Heart right ventricle (tissue), 16 donors: ENCODE results near the gene SPRING1. TPM values are rescaled to one million over a fixed set of nuclear protein-coding genes. Genes with fewer than 3 reads are reported as not detected.
A peak's percentile ranks its signal among the peaks of the same experiment; 100 is the strongest.

Source experiments
- ATAC-seq, 8 donors: fragments of 200-7000 bp; cut with Tn5 transposase; one replicate each; pipeline ENCODE4 v1.9.1; 2020; ENCODE audit warnings: mild to moderate bottlenecking in 8 of 8, moderate library complexity in 8 of 8, moderate number of reproducible peaks in 1 of 8
- DNase-seq, 2 donors: peaks; one replicate each; pipeline ENCODE4 v3.0.0-alpha.2; 2020
- H3K27ac ChIP-seq, 10 donors: fragments of 200-600 bp; sonication (generic) in 2 of 10; one replicate each; pipeline versions ENCODE4 v1.5.0 to v1.8.0; 2020 to 2022; ENCODE audit warnings: mild to moderate bottlenecking in 3 of 10
- H3K27me3 ChIP-seq, 7 donors: fragments of 200-600 bp; one replicate each; pipeline ENCODE4 v1.8.0; 2021 to 2022; ENCODE audit warnings: mild to moderate bottlenecking in 2 of 7
- H3K36me3 ChIP-seq, 9 donors: fragments of 200-600 bp; sonication (generic) in 1 of 9; one replicate each; pipeline versions ENCODE4 v1.5.0 to v1.8.0; 2020 to 2022; ENCODE audit warnings: mild to moderate bottlenecking in 2 of 9
- H3K4me1 ChIP-seq, 9 donors: fragments of 200-600 bp; sonication (generic) in 1 of 9; one replicate each; pipeline versions ENCODE4 v1.5.0 to v1.8.0; 2020 to 2022; ENCODE audit warnings: mild to moderate bottlenecking in 4 of 9
- H3K4me3 ChIP-seq, 10 donors: fragments of 200-600 bp; sonication (generic) in 2 of 10; one replicate each; pipeline versions ENCODE4 v1.5.0 to v1.8.0; 2020 to 2022; ENCODE audit warnings: mild to moderate bottlenecking in 7 of 10, moderate library complexity in 2 of 10
- H3K9me3 ChIP-seq, 11 donors: fragments of 200-600 bp in 10 of 11; sonication (generic) in 2 of 11; one replicate each; pipeline versions ENCODE4 v1.5.0 to v1.8.0; 2013 to 2022; ENCODE audit warnings: mild to moderate bottlenecking in 2 of 11, control low read depth in 1 of 11, moderate library complexity in 1 of 11
- CTCF ChIP-seq, 9 donors: fragments of 200-600 bp; sonication (generic) in 2 of 9; IDR thresholded peaks; one replicate each; pipeline versions ENCODE4 v1.5.0 to v1.8.0; 2021 to 2022; ENCODE audit warnings: antibody characterized with exemption in 9 of 9, mild to moderate bottlenecking in 5 of 9, moderate library complexity in 1 of 9
- WGBS, 2 donors: extraction: QIAGEN DNeasy Blood & Tissue Kit; methylation state at CpG; one replicate each; pipeline ENCODE4 v1.1.7; 2013; ENCODE audit warnings: inconsistent platforms in 1 of 2; 5-methylcytosine and 5-hydroxymethylcytosine counted together
- intact Hi-C, 10 donors: fragments of 100-400 bp; cut with DNase I; formaldehyde crosslinking; loops; one replicate each; pipeline versions ENCODE4 v1.11.1 to v1.14.2; 2022
- polyA plus RNA-seq, 2 donors: library from polyadenylated mRNA; stranded (reverse); fragments of 200-250 nt; gene quantifications; one replicate each; pipeline ENCODE4 v1.2.3, GENCODE V29; 2013
- total RNA-seq, 10 donors: library from RNA; stranded (reverse); fragmentation: NEBNext Ultra II Directional in 3 of 10; extraction: Animal tissue kit (Norgen Biotek cat#: 25700) in 3 of 10; gene quantifications; one replicate each; pipeline versions ENCODE4 v1.2.1 to v1.2.4, GENCODE V29; 2021 to 2023
- donor health status: Arrhythmogenic right ventricular cardiomyopathy.
- donor health status: ischemic (EF 13 %, LVEDD 7.1; RV severe dilation, severe dysfunction).
- donor health status: healthy with polysubstance abuse.
- donor health status: DM: no; HTN: yes; CAD: no.
- donor health status: DM: no; HTN: no; CAD: no.
- donor health status: ischemic (EF 25% LVEDD 6.9; RV normal size, moderate dysfunction).
- donor health status: ischemic (EF 25% LVEDD 5.7; RV mildly dilated, moderate dysfunction).
- donor health status: healthy.
- donor health status: DM: yes; HTN: yes; CAD: no.
- donor health status: Ischemic cardiomyopathy.
- donor health status: ischemic (EF 35%, LVEDD 5.7; RV mildly dilated, moderate dysfunction).
- donor health status: nonischemic (EF 11% LVEDD 7.7; RV severe dilation, severe dysfunction).
- donor health status: DM: yes; HTN: yes; CAD: no.
- donor health status: PGD.
- donor health status: ischemic (EF 29% LVEDD 5.4; RV normal size, mild dysfunction).
- donor health status: nonischemic (EF 23%, LVEDD 6.1; RV moderate dilation, normal function).

The SPRING1 gene
- total and polyA plus RNA-seq, 12 donors = 6.2 to 19.5 (median 10.5) TPM

- H3K4me3 ChIP-seq = no peak overlapping the region
- H3K27ac ChIP-seq = no peak overlapping the region
- ATAC-seq = no peak
- H3K4me1 ChIP-seq = peaks cover 0 to 19% (median 4%) of the 10 kb centered on the region in 9 donors
- no peak for TF ChIP-seq CTCF (IDR thresholded peaks at IDR 0.05)
- H3K9me3 ChIP-seq = no peaks in the 10 kb centered on the region
- WGBS, 2 donors = 92 to 95% methylated on average over 6 of the region's 6 CpGs
- DNase-seq = no peak
- H3K27me3 ChIP-seq = no peaks in the 10 kb centered on the region
- no peaks in the 10 kb centered on the region for H3K36me3 ChIP-seq
- intact Hi-C loops = loop anchor here in 8 of 10 donors (5.0 to 10.0 kb wide), 9 partner anchors 182 to 705 kb away; partner anchors contain the start of genes HRK (in 3 of the 8) and MED13L (in 1 of the 8)
These were observed 37.8 kb downstream of the SPRING1 start for GRCh38 chr12:116700066-116700465.

- TF ChIP-seq CTCF (IDR thresholded peaks at IDR 0.05) = no peak
- H3K27me3 ChIP-seq = peaks cover 0 to 12% (median 9%) of the 10 kb centered on the region in 7 donors
- no peak overlapping the region for H3K27ac ChIP-seq
- peaks cover 4 to 33% (median 17%) of the 10 kb centered on the region in 9 donors for H3K4me1 ChIP-seq
- H3K9me3 ChIP-seq = no peaks in the 10 kb centered on the region
- no peak overlapping the region for H3K4me3 ChIP-seq
- H3K36me3 ChIP-seq = no peaks in the 10 kb centered on the region
- ATAC-seq = no peak
- DNase-seq = no peak
- intact Hi-C loops = loop anchor here in 4 of 10 donors (10.0 kb wide), 6 partner anchors 84 to 684 kb away; partner anchors contain the start of gene MED13L (in 1 of the 4)
- WGBS, 2 donors = 87 to 92% methylated on average over 2 of the region's 2 CpGs
These were observed 39.3 kb downstream of the SPRING1 start for GRCh38 chr12:116698554-116699075.

GRCh38 chr12:116698116-116698515, 39.8 kb downstream of the SPRING1 start:
- Histone ChIP-seq H3K36me3 (no peaks in the 10 kb centered on the region), H3K9me3 (no peaks in the 10 kb centered on the region), H3K27me3 (peaks cover 0 to 15% (median 14%) of the 10 kb centered on the region in 7 donors), H3K4me3 (no peak overlapping the region), H3K27ac (no peak overlapping the region), H3K4me1 (peaks cover 5 to 38% (median 21%) of the 10 kb centered on the region in 9 donors)
- no peak for TF ChIP-seq CTCF (IDR thresholded peaks at IDR 0.05)
- ATAC-seq (no peak), DNase-seq (no peak)
- WGBS, 2 donors = 78 to 81% methylated on average over 8 of the region's 8 CpGs
- intact Hi-C loops = loop anchor here in 4 of 10 donors (10.0 kb wide), 6 partner anchors 83 to 683 kb away; partner anchors contain the start of gene MED13L (in 1 of the 4)

GRCh38 chr12:116697716-116698115, 40.2 kb downstream of the SPRING1 start:
- Histone ChIP-seq H3K4me1 (peaks cover 5 to 42% (median 25%) of the 10 kb centered on the region in 9 donors), H3K27me3 (peaks cover 0 to 19% (median 14%) of the 10 kb centered on the region in 7 donors), H3K36me3 (no peaks in the 10 kb centered on the region), H3K27ac (no peak overlapping the region), H3K9me3 (no peaks in the 10 kb centered on the region), H3K4me3 (no peak overlapping the region)
- no peak for TF ChIP-seq CTCF (IDR thresholded peaks at IDR 0.05)
- ATAC-seq (peak in 7 of 8 donors; percentile 41 to 67 (median 60)), DNase-seq (peak; percentile 35 to 38)
- intact Hi-C loops = loop anchor here in 4 of 10 donors (10.0 kb wide), 6 partner anchors 83 to 683 kb away; partner anchors contain the start of gene MED13L (in 1 of the 4)
- WGBS, 2 donors = 51 to 53% methylated on average over 11 of the region's 11 CpGs
